Measurements from ENCODE around the gene TRERF1. TPM values are rescaled to one million over a fixed set of nuclear protein-coding genes. Genes with fewer than 3 reads are reported as not detected.

TRERF1 gene
- total RNA-seq, 1 experiment from 2014 or later: 22.3 TPM

DNA sequence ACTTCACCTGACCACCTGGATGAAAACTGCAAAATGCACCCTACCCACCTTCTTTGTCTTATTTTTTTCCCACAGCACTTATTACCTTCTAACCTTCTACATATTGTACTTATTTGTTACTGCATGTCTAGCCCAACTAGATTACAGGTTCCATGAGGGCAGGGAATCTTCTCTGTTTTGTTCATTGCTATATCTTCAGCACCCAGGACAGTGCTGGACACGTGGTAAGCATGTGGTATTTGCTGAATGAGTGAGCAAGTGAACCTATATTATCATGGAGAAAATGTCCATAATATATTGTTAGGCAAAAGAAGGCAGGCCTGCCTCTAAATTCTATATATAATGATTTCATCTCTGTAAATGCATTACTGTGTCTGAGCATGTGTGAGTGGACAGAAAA, 107.0 kb downstream of the TRERF1 start:
- TF ChIP-seq ZNF671 (CRISPR knock-in tag; IDR thresholded peaks at IDR 0.05) (no peak), IRF2 (CRISPR knock-in tag; IDR thresholded peaks at IDR 0.05; ENCODE audit: borderline replicate concordance, low read depth) (no peak)
- TF ChIP-seq, protein P1, sequence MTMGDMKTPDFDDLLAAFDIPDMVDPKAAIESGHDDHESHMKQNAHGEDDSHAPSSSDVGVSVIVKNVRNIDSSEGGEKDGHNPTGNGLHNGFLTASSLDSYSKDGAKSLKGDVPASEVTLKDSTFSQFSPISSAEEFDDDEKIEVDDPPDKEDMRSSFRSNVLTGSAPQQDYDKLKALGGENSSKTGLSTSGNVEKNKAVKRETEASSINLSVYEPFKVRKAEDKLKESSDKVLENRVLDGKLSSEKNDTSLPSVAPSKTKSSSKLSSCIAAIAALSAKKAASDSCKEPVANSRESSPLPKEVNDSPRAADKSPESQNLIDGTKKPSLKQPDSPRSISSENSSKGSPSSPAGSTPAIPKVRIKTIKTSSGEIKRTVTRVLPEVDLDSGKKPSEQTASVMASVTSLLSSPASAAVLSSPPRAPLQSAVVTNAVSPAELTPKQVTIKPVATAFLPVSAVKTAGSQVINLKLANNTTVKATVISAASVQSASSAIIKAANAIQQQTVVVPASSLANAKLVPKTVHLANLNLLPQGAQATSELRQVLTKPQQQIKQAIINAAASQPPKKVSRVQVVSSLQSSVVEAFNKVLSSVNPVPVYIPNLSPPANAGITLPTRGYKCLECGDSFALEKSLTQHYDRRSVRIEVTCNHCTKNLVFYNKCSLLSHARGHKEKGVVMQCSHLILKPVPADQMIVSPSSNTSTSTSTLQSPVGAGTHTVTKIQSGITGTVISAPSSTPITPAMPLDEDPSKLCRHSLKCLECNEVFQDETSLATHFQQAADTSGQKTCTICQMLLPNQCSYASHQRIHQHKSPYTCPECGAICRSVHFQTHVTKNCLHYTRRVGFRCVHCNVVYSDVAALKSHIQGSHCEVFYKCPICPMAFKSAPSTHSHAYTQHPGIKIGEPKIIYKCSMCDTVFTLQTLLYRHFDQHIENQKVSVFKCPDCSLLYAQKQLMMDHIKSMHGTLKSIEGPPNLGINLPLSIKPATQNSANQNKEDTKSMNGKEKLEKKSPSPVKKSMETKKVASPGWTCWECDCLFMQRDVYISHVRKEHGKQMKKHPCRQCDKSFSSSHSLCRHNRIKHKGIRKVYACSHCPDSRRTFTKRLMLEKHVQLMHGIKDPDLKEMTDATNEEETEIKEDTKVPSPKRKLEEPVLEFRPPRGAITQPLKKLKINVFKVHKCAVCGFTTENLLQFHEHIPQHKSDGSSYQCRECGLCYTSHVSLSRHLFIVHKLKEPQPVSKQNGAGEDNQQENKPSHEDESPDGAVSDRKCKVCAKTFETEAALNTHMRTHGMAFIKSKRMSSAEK (CRISPR knock-in tag; IDR thresholded peaks at IDR 0.05; ENCODE audit: borderline replicate concordance): no peak
- ATAC-seq (no peak), DNase-seq (ENCODE audit: low spot score) (no peak)
- H3K36me3 Mint-ChIP-seq: 0 out of 2 replicates have a peak, but pooled peaks cover 3% of the 10 kb centered on the region
- peaks cover 14% of the 10 kb centered on the region for H3K4me1 Mint-ChIP-seq
- no peak overlapping the region for H3K27ac Mint-ChIP-seq
- H3K27me3 Mint-ChIP-seq (ENCODE audit: low read depth): no peaks in the 10 kb centered on the region
- CTCF ChIA-PET: interaction anchor here (1.0 to 1.1 kb wide), 2 partner anchors 203 kb away, joined by 3 to 5 read pairs; no protein-coding TSS in a partner anchor
- H3K4me3 Mint-ChIP-seq: no peak overlapping the region
- POLR2A ChIA-PET: no interaction called here
- no peaks in the 10 kb centered on the region for H3K9me3 Mint-ChIP-seq

GRCh38 chr6:42341771-42342553, 109.8 kb downstream of the TRERF1 start:
- ChIA-PET POLR2A (no interaction called here), CTCF (no interaction called here)
- no peak for ATAC-seq

More at GRCh38 chr6:42341771-42342553, 109.8 kb downstream of the TRERF1 start:
- TF ChIP-seq, protein P2, sequence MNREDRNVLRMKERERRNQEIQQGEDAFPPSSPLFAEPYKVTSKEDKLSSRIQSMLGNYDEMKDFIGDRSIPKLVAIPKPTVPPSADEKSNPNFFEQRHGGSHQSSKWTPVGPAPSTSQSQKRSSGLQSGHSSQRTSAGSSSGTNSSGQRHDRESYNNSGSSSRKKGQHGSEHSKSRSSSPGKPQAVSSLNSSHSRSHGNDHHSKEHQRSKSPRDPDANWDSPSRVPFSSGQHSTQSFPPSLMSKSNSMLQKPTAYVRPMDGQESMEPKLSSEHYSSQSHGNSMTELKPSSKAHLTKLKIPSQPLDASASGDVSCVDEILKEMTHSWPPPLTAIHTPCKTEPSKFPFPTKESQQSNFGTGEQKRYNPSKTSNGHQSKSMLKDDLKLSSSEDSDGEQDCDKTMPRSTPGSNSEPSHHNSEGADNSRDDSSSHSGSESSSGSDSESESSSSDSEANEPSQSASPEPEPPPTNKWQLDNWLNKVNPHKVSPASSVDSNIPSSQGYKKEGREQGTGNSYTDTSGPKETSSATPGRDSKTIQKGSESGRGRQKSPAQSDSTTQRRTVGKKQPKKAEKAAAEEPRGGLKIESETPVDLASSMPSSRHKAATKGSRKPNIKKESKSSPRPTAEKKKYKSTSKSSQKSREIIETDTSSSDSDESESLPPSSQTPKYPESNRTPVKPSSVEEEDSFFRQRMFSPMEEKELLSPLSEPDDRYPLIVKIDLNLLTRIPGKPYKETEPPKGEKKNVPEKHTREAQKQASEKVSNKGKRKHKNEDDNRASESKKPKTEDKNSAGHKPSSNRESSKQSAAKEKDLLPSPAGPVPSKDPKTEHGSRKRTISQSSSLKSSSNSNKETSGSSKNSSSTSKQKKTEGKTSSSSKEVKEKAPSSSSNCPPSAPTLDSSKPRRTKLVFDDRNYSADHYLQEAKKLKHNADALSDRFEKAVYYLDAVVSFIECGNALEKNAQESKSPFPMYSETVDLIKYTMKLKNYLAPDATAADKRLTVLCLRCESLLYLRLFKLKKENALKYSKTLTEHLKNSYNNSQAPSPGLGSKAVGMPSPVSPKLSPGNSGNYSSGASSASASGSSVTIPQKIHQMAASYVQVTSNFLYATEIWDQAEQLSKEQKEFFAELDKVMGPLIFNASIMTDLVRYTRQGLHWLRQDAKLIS (CRISPR knock-in tag; IDR thresholded peaks at IDR 0.05; ENCODE audit: borderline replicate concordance): no peak
- no peak for TF ChIP-seq USF1 (CRISPR knock-in tag; IDR thresholded peaks at IDR 0.05)
- no peak for TF ChIP-seq GTF2I (CRISPR knock-in tag; conservative IDR thresholded peaks at IDR 0.05)
- TF ChIP-seq CREM (CRISPR knock-in tag; IDR thresholded peaks at IDR 0.05): no peak
- TF ChIP-seq, protein P3, sequence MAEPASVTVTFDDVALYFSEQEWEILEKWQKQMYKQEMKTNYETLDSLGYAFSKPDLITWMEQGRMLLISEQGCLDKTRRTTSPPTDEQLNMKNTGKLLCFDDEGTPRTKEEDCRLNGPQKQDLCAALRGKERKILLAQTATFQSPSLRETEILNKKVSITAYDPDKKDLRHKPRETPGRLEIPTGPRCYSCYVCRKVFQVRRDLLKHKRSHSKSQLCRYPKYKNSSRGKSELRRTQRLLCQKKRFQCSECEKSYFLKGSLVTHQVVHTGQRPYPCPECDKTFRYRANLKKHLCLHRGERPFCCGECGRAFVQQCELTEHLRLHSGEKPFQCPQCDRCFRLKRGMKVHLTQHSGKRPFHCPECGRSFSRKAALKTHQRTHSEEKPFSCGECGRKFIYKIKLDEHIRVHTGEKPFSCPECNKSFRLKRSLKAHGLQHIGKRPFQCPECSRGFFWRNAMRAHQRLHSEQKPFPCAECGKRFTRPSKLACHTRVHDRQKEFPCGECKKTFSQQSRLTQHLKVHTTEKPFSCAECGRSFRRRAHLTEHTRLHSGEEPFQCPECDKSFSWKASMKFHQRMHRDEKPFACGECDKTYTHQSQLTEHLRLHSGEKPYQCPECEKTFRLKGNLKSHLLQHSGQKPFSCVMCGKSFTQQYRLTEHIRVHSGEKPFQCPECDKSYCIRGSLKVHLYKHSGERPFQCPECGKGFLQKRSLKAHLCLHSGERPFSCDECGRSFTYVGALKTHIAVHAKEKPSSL (CRISPR knock-in tag; conservative IDR thresholded peaks at IDR 0.05): no peak
- TF ChIP-seq ZNF219 (CRISPR knock-in tag; IDR thresholded peaks at IDR 0.05; ENCODE audit: borderline replicate concordance): no peak
- no peak for DNase-seq (ENCODE audit: low spot score)
- Mint-ChIP-seq H3K4me1 (peaks cover 25% of the 10 kb centered on the region), H3K27ac (no peak overlapping the region), H3K27me3 (ENCODE audit: low read depth) (no peaks in the 10 kb centered on the region), H3K36me3 (0 out of 2 replicates have a peak, but pooled peaks cover 3% of the 10 kb centered on the region), H3K4me3 (no peak overlapping the region), H3K9me3 (no peaks in the 10 kb centered on the region)

Measured in WTC11 (cell line).